Endothelial cell of umbilical vein (primary cell): Measurements from ENCODE around the gene ETV6. TPM values are rescaled to one million over a fixed set of nuclear protein-coding genes. Genes with fewer than 3 reads are reported as not detected.

Source experiments
- BruUV-seq: library from RNA; stranded (reverse); fragments of 400-500 nt; replicated peaks from 2 replicates; lab custom pipeline; 2021; lab: Mats Ljungman, UMichigan
- CTCF ChIA-PET: fragments of 300-600, 350-600 bp; sonication (Branson Sonifier 250); formaldehyde crosslinking; loops from one replicate; lab custom pipeline; 2021; ENCODE audit warnings: antibody characterized with exemption, inconsistent platforms; lab: Charles Lee
- POLR2A ChIA-PET: fragments of 300-600, 350-600 bp; sonication (Branson Sonifier 250); formaldehyde crosslinking; loops from one replicate; lab custom pipeline; 2021; ENCODE audit warnings: antibody characterized with exemption, inconsistent platforms; lab: Charles Lee
- DNase-seq: peaks from one replicate; pipeline ENCODE4 v3.0.0-alpha.2; 2011; ENCODE audit warnings: low read depth, low spot score
- FAIRE-seq: peaks from 2 replicates; lab custom pipeline; 2011; peaks lifted over from hg19 to GRCh38; lab: Jason Lieb, UNC
- H2AFZ ChIP-seq: 2 replicates; pipeline ENCODE4 v1.6.0; 2012; ENCODE audit warnings: low read depth, low read length, control low read depth, inconsistent platforms
- H3K27ac ChIP-seq: 2 replicates; pipeline ENCODE4 v1.5.1; 2011; ENCODE audit warnings: low read depth, mild to moderate bottlenecking, control low read depth, low read length, moderate library complexity; ENCODE audit not compliant: insufficient read depth
- H3K27me3 ChIP-seq, 2 experiments: 2 replicates each; pipeline versions ENCODE4 v1.6.0 to v1.6.1; 2011; ENCODE audit warnings: low read length in 2 of 2, mixed read lengths in 1 of 2; ENCODE audit not compliant: control insufficient read depth in 2 of 2, insufficient read depth in 2 of 2
- H3K36me3 ChIP-seq, 2 experiments: 2 replicates in 1 of 2; 3 replicates in 1 of 2; pipeline ENCODE4 v1.5.1; 2011; ENCODE audit warnings: low read length in 2 of 2, mild to moderate bottlenecking in 1 of 2, moderate library complexity in 1 of 2; ENCODE audit not compliant: control insufficient read depth in 2 of 2, insufficient read depth in 2 of 2; ENCODE audit errors: extremely low read depth in 1 of 2
- H3K4me1 ChIP-seq: 3 replicates; pipeline ENCODE4 v1.5.1; 2011; ENCODE audit warnings: mild to moderate bottlenecking, low read length; ENCODE audit not compliant: control insufficient read depth, insufficient read depth; ENCODE audit errors: extremely low read depth
- H3K4me2 ChIP-seq: 2 replicates; pipeline ENCODE4 v1.6.1; 2011; ENCODE audit warnings: low read length, control low read depth, mixed read lengths; ENCODE audit not compliant: insufficient read depth
- H3K4me3 ChIP-seq, 3 experiments: fragments of 200-600 bp in 1 of 3; sonication (generic), shearing (Covaris generic) in 1 of 3; replicated peaks in 1 of 3; 2 replicates each; pipeline ENCODE4 v1.5.1; 2011 to 2016; ENCODE audit warnings: control low read depth in 3 of 3, low read length in 3 of 3, mild to moderate bottlenecking in 2 of 3, inconsistent platforms in 1 of 3, low read depth in 1 of 3, moderate library complexity in 1 of 3; ENCODE audit not compliant: insufficient read depth in 1 of 3
- H3K79me2 ChIP-seq: 2 replicates; pipeline ENCODE4 v1.6.0; 2012; ENCODE audit warnings: low read length, inconsistent platforms; ENCODE audit not compliant: control insufficient read depth, insufficient read depth
- H3K9ac ChIP-seq: replicated peaks from 2 replicates; pipeline ENCODE3; 2011; ENCODE audit warnings: low read length, control low read depth; ENCODE audit not compliant: insufficient read depth; ENCODE audit errors: extremely low read depth
- H3K9me1 ChIP-seq: replicated peaks from 3 replicates; pipeline ENCODE4 v1.6.0; 2011; ENCODE audit warnings: mild to moderate bottlenecking, low read length; ENCODE audit not compliant: control insufficient read depth, insufficient read depth; ENCODE audit errors: extremely low read depth
- H3K9me3 ChIP-seq: replicated peaks from 2 replicates; pipeline ENCODE4 v1.5.1; 2012; ENCODE audit warnings: low read length, inconsistent platforms; ENCODE audit not compliant: control insufficient read depth, insufficient read depth
- H4K20me1 ChIP-seq: replicated peaks from 2 replicates; pipeline ENCODE3; 2011; ENCODE audit warnings: mild to moderate bottlenecking, low read length; ENCODE audit not compliant: control insufficient read depth, insufficient read depth; ENCODE audit errors: extremely low read depth
- CTCF ChIP-seq, 2 donors: IDR thresholded peaks; 1 replicate in 1 of 2; 2 replicates in 1 of 2; pipeline ENCODE4 v1.5.1; 2011; ENCODE audit warnings: low read length in 2 of 2, mild to moderate bottlenecking in 2 of 2, moderate library complexity in 2 of 2, control low read depth in 1 of 2, inconsistent platforms in 1 of 2, low read depth in 1 of 2; ENCODE audit not compliant: insufficient read depth in 1 of 2; ENCODE audit errors: extremely low read depth in 1 of 2
- EZH2 ChIP-seq: IDR thresholded peaks from 2 replicates; pipeline ENCODE4 v1.6.1; 2012; ENCODE audit warnings: borderline replicate concordance, low read depth, mild to moderate bottlenecking, moderate library complexity, low read length, inconsistent platforms; ENCODE audit not compliant: severe bottlenecking
- FOS ChIP-seq: IDR thresholded peaks from 2 replicates; pipeline ENCODE4 v1.6.1; 2011; ENCODE audit warnings: mild to moderate bottlenecking, low read length, moderate library complexity, borderline replicate concordance; ENCODE audit not compliant: insufficient read depth
- GATA2 ChIP-seq: IDR thresholded peaks from 2 replicates; pipeline ENCODE4 v1.7.0; 2011; ENCODE audit warnings: low read depth, mild to moderate bottlenecking, moderate library complexity, mixed read lengths, low read length; ENCODE audit not compliant: insufficient read length, insufficient read depth
- JUN ChIP-seq: IDR thresholded peaks from 2 replicates; pipeline ENCODE4 v1.6.1; 2011; ENCODE audit warnings: borderline replicate concordance, low read depth; ENCODE audit not compliant: insufficient read length, insufficient read depth
- MYC ChIP-seq: IDR thresholded peaks from one replicate; pipeline ENCODE4 v1.6.1; 2011; ENCODE audit warnings: mild to moderate bottlenecking, low read depth, low read length
- POLR2A ChIP-seq: IDR thresholded peaks from 2 replicates; pipeline ENCODE4 v1.6.1; 2012; ENCODE audit warnings: low read depth, mild to moderate bottlenecking, control low read depth, low read length
- POLR2AphosphoS5 ChIP-seq: IDR thresholded peaks from 2 replicates; pipeline ENCODE4 v1.6.1; 2012; ENCODE audit warnings: low read depth, mild to moderate bottlenecking, control low read depth, low read length, moderate library complexity; ENCODE audit not compliant: insufficient read depth
- dilution Hi-C: fragments of 300-500 bp; cut with MboI; formaldehyde crosslinking; loops from one replicate; pipeline ENCODE4 v1.15.0; 2019; ENCODE audit warnings: low sequenced_read_pairs; ENCODE audit not compliant: extremely low pct_ligation_motif_present
- intact Hi-C: fragments of 100-400 bp; cut with micrococcal nuclease; formaldehyde crosslinking; loops from one replicate; pipeline ENCODE4 v1.10.0; 2022
- polyA plus RNA-seq, 4 experiments: library from polyadenylated mRNA; depleted of rRNA in 3 of 4; stranded (reverse) in 3 of 4; unstranded in 1 of 4; fragments of >200 nt; gene quantifications; 2 replicates each; pipeline versions ENCODE4 v1.2.1 to v1.2.3, GENCODE V29; 2011 to 2012; ENCODE audit warnings: missing spikeins in 1 of 4
- total RNA-seq: library from RNA; stranded (reverse); gene quantifications from 2 replicates; pipeline ENCODE4 v1.2.3, GENCODE V29; 2021
- TF ChIP-seq, protein P1 (sequence below): IDR thresholded peaks from 2 replicates; pipeline ENCODE4 v1.6.1; 2011; ENCODE audit not compliant: insufficient read depth, insufficient read length

Gene ETV6
- total and polyA plus RNA-seq, 2 donors (not counting 3 experiments of a cell fraction or from before 2014, with no cell fraction given) = 15.9 to 57.1 TPM

GRCh38 chr12:11769723-11770514 lies 120.4 kb downstream of the ETV6 start:
- no peaks in the 10 kb centered on the region for H3K9me3 ChIP-seq
- H3K36me3 ChIP-seq = peaks cover 0 to 5% of the 10 kb centered on the region in 2 experiments
- no TSS peak for BruUV-seq
- no peaks in the 10 kb centered on the region for H4K20me1 ChIP-seq
- H3K27ac ChIP-seq = peak overlapping the region; percentile 4
- TF ChIP-seq POLR2AphosphoS5 (no peak), MYC (no peak), JUN (no peak), GATA2 (no peak), FOS (no peak), EZH2 (no peak), CTCF (IDR thresholded peaks at IDR 0.05; ENCODE audit: extremely low read depth in 1 of 2, insufficient read depth in 1 of 2, low read depth in 1 of 2, low read length in 2 of 2) (no peak), POLR2A (no peak)
- TF ChIP-seq, protein P1, sequence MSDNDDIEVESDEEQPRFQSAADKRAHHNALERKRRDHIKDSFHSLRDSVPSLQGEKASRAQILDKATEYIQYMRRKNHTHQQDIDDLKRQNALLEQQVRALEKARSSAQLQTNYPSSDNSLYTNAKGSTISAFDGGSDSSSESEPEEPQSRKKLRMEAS = no peak
- H3K79me2 ChIP-seq = peaks cover 37% of the 10 kb centered on the region
- FAIRE-seq (no peak), DNase-seq (no peak)
- H2AFZ ChIP-seq = no peak overlapping the region
- H3K9me1 ChIP-seq = no peaks in the 10 kb centered on the region
- H3K9ac ChIP-seq = no peak overlapping the region
- no peaks in the 10 kb centered on the region for H3K27me3 ChIP-seq
- CTCF ChIA-PET = interaction anchor here (1.1 to 2.0 kb wide), 2 partner anchors 18 to 41 kb away, joined by 3 to 4 read pairs; no protein-coding TSS in a partner anchor
- H3K4me3 ChIP-seq = no peak overlapping the region
- intact Hi-C loops = loop anchor here (5.0 kb wide), 2 partner anchors 38 to 188 kb away; no protein-coding TSS in a partner anchor
- POLR2A ChIA-PET = interaction anchor here (0.6 kb wide), 1 partner anchor 26 kb away, joined by 3 read pairs; no protein-coding TSS in a partner anchor
- no peak overlapping the region for H3K4me2 ChIP-seq
- dilution Hi-C loops = no loop called here
- peaks cover 34% of the 10 kb centered on the region for H3K4me1 ChIP-seq
